ENCODE results near the gene SETBP1.

GRCh38 chr18:44876024-44876423, 195.3 kb downstream of the SETBP1 start:
- no peak for TF ChIP-seq CTCF (IDR thresholded peaks at IDR 0.05)
- TF ChIP-seq EP300 (IDR thresholded peaks at IDR 0.05; ENCODE audit: low read depth): no peak
